Testis (tissue), 2 donors: ENCODE results near the gene SDHA.

Experiments
- POLR2A ChIP-seq: fragments of 450-650 bp; IDR thresholded peaks from one replicate; pipeline ENCODE4 v1.6.1; 2017; ENCODE audit warnings: antibody characterized with exemption, mild to moderate bottlenecking, moderate library complexity
- TF ChIP-seq, protein P1 (sequence below), 3 experiments: fragments of 450-650 bp in 2 of 3; fragments of 200-600 bp in 1 of 3; sonication (generic) in 1 of 3; IDR thresholded peaks; one replicate each; pipeline ENCODE4 v1.5.1; 2016 to 2019; ENCODE audit warnings: antibody characterized with exemption in 3 of 3, mild to moderate bottlenecking in 2 of 3, moderate library complexity in 1 of 3

- TF ChIP-seq, protein P1, sequence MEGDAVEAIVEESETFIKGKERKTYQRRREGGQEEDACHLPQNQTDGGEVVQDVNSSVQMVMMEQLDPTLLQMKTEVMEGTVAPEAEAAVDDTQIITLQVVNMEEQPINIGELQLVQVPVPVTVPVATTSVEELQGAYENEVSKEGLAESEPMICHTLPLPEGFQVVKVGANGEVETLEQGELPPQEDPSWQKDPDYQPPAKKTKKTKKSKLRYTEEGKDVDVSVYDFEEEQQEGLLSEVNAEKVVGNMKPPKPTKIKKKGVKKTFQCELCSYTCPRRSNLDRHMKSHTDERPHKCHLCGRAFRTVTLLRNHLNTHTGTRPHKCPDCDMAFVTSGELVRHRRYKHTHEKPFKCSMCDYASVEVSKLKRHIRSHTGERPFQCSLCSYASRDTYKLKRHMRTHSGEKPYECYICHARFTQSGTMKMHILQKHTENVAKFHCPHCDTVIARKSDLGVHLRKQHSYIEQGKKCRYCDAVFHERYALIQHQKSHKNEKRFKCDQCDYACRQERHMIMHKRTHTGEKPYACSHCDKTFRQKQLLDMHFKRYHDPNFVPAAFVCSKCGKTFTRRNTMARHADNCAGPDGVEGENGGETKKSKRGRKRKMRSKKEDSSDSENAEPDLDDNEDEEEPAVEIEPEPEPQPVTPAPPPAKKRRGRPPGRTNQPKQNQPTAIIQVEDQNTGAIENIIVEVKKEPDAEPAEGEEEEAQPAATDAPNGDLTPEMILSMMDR (IDR thresholded peaks at IDR 0.05) = no peak
- TF ChIP-seq POLR2A = no peak
Measured at GRCh38 chr5:213803-214395, 4.2 kb upstream of the SDHA start.
